DOHH2 (cell line): ENCODE data around the gene UCMA.

Experiments
- H3F3A ChIP-seq: fragments of 200-600 bp; sonication (generic), shearing (Covaris generic); 2 replicates; pipeline ENCODE4 v1.6.0; 2016; ENCODE audit warnings: antibody characterized with exemption, mild to moderate bottlenecking; ENCODE audit not compliant: control insufficient read depth, insufficient read depth
- H3K27ac ChIP-seq: fragments of 200-600 bp; sonication (generic); 2 replicates; pipeline ENCODE4 v1.5.1; 2014; ENCODE audit warnings: low read depth, mild to moderate bottlenecking, low read length, moderate library complexity
- H3K27me3 ChIP-seq: fragments of 200-600 bp; sonication (generic); 2 replicates; pipeline ENCODE4 v1.6.1; 2014; ENCODE audit warnings: mild to moderate bottlenecking, low read length, mixed read lengths; ENCODE audit not compliant: control insufficient read depth
- H3K36me3 ChIP-seq: fragments of 200-600 bp; sonication (generic); 2 replicates; pipeline ENCODE4 v1.6.1; 2014; ENCODE audit warnings: mild to moderate bottlenecking, low read length, moderate library complexity, mixed read lengths; ENCODE audit not compliant: control insufficient read depth
- H3K4me1 ChIP-seq: fragments of 200-600 bp; sonication (generic); 2 replicates; pipeline ENCODE4 v1.6.1; 2014; ENCODE audit warnings: mild to moderate bottlenecking, low read length, mixed read lengths; ENCODE audit not compliant: control insufficient read depth
- H3K4me2 ChIP-seq: fragments of 200-600 bp; sonication (generic); 2 replicates; pipeline ENCODE4 v1.6.0; 2014; ENCODE audit warnings: mild to moderate bottlenecking, low read length, moderate library complexity
- H3K4me3 ChIP-seq: fragments of 200-600 bp; sonication (generic); 2 replicates; pipeline ENCODE4 v1.5.1; 2014; ENCODE audit warnings: mild to moderate bottlenecking, low read length, mixed read lengths
- H3K79me2 ChIP-seq: fragments of 200-600 bp; sonication (generic); 2 replicates; pipeline ENCODE4 v1.6.1; 2014; ENCODE audit warnings: mild to moderate bottlenecking, low read length, mixed read lengths; ENCODE audit not compliant: control insufficient read depth
- H3K9me2 ChIP-seq: fragments of 200-600 bp; sonication (generic); replicated peaks from 2 replicates; pipeline ENCODE4 v1.6.1; 2014; ENCODE audit warnings: mild to moderate bottlenecking, low read length, mixed read lengths; ENCODE audit not compliant: control insufficient read depth
- H3K9me3 ChIP-seq: fragments of 200-600 bp; sonication (generic); 2 replicates; pipeline ENCODE4 v1.6.1; 2014; ENCODE audit warnings: antibody characterized with exemption, low read length, mixed read lengths; ENCODE audit not compliant: control insufficient read depth, insufficient read depth
- H4K20me1 ChIP-seq: fragments of 200-600 bp; sonication (generic); 2 replicates; pipeline ENCODE4 v1.6.0; 2014; ENCODE audit warnings: low read depth, mild to moderate bottlenecking, antibody characterized with exemption, low read length, moderate library complexity; ENCODE audit not compliant: control insufficient read depth, insufficient read depth
- EZH2phosphoT487 ChIP-seq: fragments of 200-600 bp; sonication (generic); IDR thresholded peaks from 2 replicates; pipeline ENCODE4 v1.6.1; 2017; ENCODE audit warnings: borderline replicate concordance, mild to moderate bottlenecking, antibody characterized with exemption, low read length, moderate library complexity, mixed read lengths
- TF ChIP-seq, protein P1 (sequence below): fragments of 200-600 bp; sonication (generic); IDR thresholded peaks from one replicate; pipeline ENCODE4 v1.5.1; 2014; ENCODE audit warnings: antibody characterized with exemption, mild to moderate bottlenecking, low read depth, low read length; ENCODE audit not compliant: poor library complexity, severe bottlenecking

UCMA gene

DNA sequence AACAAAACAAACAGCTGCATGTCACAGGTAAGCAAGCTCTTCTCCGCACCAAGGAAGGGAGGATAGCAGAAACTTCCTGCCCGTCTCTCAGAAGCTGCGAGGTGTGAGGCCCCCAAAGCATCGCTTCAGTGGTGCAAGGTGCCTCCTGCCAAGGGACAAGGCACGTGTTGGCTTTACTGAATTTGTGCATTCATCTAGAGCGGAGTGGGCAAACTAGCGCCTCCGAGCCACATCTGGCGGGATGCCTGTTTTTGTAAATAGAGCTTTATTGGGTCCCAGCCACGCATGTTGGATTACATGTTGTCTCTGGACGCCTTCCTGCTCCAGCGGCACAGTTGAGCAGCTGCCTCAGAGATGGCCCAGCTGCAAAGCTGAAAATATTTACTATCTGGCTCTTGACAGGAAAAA lies 38.0 kb upstream of the UCMA start:
- Histone ChIP-seq H3K4me3 (peak overlapping the region; percentile 67), H3K79me2 (no peaks in the 10 kb centered on the region), H3K9me2 (no peaks in the 10 kb centered on the region), H3K36me3 (no peaks in the 10 kb centered on the region), H4K20me1 (no peaks in the 10 kb centered on the region), H3K4me2 (peak overlapping the region; percentile 81), H3K4me1 (peaks cover 75% of the 10 kb centered on the region), H3K27me3 (no peaks in the 10 kb centered on the region), H3F3A (peaks cover 31% of the 10 kb centered on the region), H3K27ac (peak overlapping the region; percentile 97), H3K9me3 (no peaks in the 10 kb centered on the region)
- TF ChIP-seq EZH2phosphoT487: no peak
- TF ChIP-seq, protein P1, sequence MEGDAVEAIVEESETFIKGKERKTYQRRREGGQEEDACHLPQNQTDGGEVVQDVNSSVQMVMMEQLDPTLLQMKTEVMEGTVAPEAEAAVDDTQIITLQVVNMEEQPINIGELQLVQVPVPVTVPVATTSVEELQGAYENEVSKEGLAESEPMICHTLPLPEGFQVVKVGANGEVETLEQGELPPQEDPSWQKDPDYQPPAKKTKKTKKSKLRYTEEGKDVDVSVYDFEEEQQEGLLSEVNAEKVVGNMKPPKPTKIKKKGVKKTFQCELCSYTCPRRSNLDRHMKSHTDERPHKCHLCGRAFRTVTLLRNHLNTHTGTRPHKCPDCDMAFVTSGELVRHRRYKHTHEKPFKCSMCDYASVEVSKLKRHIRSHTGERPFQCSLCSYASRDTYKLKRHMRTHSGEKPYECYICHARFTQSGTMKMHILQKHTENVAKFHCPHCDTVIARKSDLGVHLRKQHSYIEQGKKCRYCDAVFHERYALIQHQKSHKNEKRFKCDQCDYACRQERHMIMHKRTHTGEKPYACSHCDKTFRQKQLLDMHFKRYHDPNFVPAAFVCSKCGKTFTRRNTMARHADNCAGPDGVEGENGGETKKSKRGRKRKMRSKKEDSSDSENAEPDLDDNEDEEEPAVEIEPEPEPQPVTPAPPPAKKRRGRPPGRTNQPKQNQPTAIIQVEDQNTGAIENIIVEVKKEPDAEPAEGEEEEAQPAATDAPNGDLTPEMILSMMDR: no peak

DNA sequence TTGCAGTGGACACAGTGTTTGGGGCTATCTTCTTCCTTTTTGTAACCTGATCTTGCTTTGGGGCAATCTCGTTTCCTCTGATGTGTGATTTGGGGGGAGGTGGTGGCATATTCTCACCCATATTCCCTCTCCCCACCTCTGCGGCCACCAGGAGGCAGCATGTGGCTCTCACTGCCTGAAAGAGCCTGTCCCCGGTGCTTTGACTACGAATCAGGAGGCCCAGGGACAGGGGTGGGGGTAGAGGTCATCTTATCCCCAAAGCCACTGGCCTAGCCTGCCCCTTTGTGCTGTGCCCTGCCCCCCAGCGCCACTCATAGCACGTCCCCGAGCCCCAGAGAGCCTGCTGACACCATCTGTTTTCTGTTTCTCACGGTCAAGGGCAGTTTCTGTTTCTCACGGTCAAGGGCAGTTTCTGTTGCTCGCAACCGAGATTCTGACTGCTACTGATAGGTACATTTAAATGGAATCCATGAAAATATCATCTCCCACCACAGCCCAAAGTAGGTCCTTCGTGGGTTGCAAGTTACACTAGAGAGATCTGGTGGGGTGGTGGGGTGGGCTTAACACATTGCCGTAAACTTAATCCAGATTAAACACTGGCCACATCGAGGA lies 37.5 kb upstream of the UCMA start:
- Histone ChIP-seq H3K9me2 (no peaks in the 10 kb centered on the region), H3K27me3 (no peaks in the 10 kb centered on the region), H3F3A (peaks cover 31% of the 10 kb centered on the region), H3K9me3 (no peaks in the 10 kb centered on the region), H3K36me3 (no peaks in the 10 kb centered on the region), H3K4me1 (peaks cover 74% of the 10 kb centered on the region), H3K4me3 (peak overlapping the region; percentile 67), H3K4me2 (peak overlapping the region; percentile 81), H3K27ac (peak overlapping the region; percentile 97), H3K79me2 (no peaks in the 10 kb centered on the region), H4K20me1 (no peaks in the 10 kb centered on the region)
- TF ChIP-seq EZH2phosphoT487: no peak
- TF ChIP-seq, protein P1: peak; percentile 91

DNA sequence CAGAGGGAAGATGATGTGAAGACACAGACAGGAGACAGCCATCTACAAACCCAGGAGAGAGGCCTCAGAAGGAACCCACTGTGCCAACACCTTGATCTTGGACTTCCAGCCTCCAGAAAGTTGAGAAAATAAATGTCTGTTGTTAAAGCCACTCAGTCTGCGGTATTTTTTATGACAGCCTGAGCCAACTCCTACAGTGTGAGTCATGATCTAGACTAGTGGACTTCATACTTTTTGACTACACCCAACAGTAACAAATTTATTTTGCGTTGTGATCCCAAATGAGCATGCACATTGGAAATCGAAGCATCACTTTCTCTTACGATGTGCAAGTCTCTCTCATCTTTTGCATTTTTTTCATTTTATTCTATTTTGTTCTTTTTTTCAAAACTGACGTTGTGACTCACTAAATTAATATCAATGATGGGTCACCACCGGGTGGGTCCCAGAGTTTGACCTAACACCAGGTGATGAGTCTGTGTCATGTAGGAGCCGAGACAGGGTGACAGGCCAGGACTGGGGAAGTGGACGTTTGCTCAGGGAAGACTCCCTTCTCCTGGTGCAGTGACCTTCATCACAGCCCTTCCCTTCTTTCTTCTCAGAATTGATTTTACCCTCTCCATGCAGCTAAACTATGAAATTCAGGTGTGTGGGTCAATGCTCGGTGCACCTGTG lies 36.8 kb upstream of the UCMA start:
- H3K36me3 ChIP-seq: no peaks in the 10 kb centered on the region
- H3K4me2 ChIP-seq: peak overlapping the region; percentile 81
- peak overlapping the region; percentile 97 for H3K27ac ChIP-seq
- H3K9me2 ChIP-seq: no peaks in the 10 kb centered on the region
- H3K4me1 ChIP-seq: peaks cover 76% of the 10 kb centered on the region
- no peak for TF ChIP-seq EZH2phosphoT487
- TF ChIP-seq, protein P1: no peak
- H3K4me3 ChIP-seq: peak overlapping the region; percentile 67
- no peaks in the 10 kb centered on the region for H4K20me1 ChIP-seq
- no peaks in the 10 kb centered on the region for H3K79me2 ChIP-seq
- no peaks in the 10 kb centered on the region for H3K9me3 ChIP-seq
- H3K27me3 ChIP-seq: no peaks in the 10 kb centered on the region
- peaks cover 31% of the 10 kb centered on the region for H3F3A ChIP-seq
